ENCODE results near the gene ATP6V1E1.

DNA sequence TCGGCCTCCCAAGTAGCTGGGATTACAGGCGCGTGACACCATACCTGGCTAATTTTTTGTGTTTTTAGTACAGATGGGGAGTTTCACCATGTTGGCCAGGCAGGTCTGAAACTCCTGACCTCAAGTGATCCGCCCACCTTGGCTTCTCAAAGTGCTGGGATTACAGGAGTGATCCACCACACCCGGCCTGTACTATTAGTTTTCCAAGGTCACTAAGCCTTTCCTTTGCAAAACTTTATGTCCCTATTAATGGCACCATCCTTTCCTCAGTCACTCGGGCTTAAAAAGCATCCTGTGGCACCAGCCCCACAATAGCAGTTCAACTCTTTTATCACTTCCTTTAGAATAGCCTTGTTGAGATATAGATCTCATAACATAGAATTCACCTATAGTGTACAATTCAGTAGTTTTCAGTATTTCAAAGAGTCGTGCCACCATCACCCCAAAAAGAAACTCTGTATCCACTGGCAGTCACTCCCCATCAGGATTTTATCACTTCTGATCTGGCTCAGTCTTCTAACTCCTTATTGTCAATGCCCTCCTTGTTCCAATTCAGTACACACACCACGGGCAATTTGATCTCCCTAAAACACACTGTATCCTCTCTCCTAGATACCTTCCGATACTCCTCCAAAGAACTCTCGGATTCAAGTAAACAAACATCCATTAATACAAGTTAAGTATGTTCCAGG is 9.1 kb upstream of the ATP6V1E1 start:
- TF ChIP-seq, protein P1, sequence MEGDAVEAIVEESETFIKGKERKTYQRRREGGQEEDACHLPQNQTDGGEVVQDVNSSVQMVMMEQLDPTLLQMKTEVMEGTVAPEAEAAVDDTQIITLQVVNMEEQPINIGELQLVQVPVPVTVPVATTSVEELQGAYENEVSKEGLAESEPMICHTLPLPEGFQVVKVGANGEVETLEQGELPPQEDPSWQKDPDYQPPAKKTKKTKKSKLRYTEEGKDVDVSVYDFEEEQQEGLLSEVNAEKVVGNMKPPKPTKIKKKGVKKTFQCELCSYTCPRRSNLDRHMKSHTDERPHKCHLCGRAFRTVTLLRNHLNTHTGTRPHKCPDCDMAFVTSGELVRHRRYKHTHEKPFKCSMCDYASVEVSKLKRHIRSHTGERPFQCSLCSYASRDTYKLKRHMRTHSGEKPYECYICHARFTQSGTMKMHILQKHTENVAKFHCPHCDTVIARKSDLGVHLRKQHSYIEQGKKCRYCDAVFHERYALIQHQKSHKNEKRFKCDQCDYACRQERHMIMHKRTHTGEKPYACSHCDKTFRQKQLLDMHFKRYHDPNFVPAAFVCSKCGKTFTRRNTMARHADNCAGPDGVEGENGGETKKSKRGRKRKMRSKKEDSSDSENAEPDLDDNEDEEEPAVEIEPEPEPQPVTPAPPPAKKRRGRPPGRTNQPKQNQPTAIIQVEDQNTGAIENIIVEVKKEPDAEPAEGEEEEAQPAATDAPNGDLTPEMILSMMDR (IDR thresholded peaks at IDR 0.05; ENCODE audit: low read depth, low read length): no peak
- TF ChIP-seq POLR2A (IDR thresholded peaks at IDR 0.05; ENCODE audit: extremely low read depth, insufficient read length) (no peak), MYC (IDR thresholded peaks at IDR 0.05; ENCODE audit: low read depth, low read length) (no peak)
- TF ChIP-seq, protein P2, sequence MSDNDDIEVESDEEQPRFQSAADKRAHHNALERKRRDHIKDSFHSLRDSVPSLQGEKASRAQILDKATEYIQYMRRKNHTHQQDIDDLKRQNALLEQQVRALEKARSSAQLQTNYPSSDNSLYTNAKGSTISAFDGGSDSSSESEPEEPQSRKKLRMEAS (IDR thresholded peaks at IDR 0.05; ENCODE audit: low read depth, low read length): no peak
